ENCODE measurements around the gene FICD. TPM values are rescaled to one million over a fixed set of nuclear protein-coding genes. Genes with fewer than 3 reads are reported as not detected.
A peak's percentile ranks its signal among the peaks of the same experiment; 100 is the strongest.

Gene FICD
- total RNA-seq, 1 donor from 2014 or later = 2.2 TPM

GRCh38 chr12:108502922-108503321, 12.2 kb upstream of the FICD start:
- DNase-seq = no peak

DNA sequence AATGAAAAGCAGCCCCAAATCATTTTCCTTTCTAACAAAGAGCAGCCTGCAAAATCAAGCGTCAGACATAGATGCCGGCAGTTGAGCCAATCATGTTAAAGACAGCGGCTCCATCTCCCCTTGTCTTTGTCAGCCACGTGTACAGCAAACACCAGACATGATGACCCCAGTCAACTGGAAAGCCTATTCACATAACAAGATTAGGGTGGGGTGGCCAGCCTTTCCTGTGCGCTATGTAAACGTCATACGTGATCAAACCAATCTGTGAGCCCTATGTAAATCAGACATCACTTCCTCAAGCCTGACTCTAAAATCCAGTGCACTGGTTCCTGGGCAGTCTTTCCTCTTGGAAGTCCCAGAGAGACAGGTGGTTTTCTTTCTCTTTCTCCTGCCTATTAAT, 9.9 kb upstream of the FICD start:
- DNase-seq = no peak

DNA sequence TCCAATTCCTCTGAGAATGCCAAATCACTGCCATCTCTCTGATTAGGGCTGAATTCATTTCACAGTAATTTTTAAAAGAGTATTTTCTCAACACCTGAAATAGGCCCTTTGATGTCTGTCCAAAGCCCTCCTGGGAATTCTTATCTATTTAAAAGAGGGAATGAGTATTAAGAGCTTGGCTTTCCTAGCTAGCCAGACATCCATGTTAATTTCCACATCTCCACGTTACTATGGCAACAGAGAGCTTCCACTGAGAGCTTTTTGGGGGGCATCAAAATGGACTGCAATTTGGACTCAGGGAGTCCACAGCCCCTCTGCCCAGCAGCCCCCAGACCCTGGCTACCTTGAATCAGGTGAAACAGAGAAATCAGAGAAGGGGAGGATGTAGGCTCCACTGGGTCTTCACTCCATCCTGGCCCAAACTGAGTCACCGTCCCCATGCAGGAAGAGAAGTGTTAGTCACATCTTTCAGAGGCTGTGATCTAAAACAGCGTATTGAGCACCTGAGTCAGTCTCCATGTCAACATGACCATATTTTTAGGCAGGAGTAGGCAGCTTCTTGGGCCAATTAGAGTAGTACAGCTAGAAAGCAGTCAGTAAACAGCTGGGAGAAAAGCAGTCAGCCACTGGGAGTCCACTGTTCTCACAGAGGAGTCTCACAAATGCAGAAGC, 7.0 kb upstream of the FICD start:
- DNase-seq = no peak

- DNase-seq = no peak
Observed at GRCh38 chr12:108509806-108510205, 5.3 kb upstream of the FICD start.

- no peak for DNase-seq
Observed at GRCh38 chr12:108510836-108511235, 4.2 kb upstream of the FICD start.

DNA sequence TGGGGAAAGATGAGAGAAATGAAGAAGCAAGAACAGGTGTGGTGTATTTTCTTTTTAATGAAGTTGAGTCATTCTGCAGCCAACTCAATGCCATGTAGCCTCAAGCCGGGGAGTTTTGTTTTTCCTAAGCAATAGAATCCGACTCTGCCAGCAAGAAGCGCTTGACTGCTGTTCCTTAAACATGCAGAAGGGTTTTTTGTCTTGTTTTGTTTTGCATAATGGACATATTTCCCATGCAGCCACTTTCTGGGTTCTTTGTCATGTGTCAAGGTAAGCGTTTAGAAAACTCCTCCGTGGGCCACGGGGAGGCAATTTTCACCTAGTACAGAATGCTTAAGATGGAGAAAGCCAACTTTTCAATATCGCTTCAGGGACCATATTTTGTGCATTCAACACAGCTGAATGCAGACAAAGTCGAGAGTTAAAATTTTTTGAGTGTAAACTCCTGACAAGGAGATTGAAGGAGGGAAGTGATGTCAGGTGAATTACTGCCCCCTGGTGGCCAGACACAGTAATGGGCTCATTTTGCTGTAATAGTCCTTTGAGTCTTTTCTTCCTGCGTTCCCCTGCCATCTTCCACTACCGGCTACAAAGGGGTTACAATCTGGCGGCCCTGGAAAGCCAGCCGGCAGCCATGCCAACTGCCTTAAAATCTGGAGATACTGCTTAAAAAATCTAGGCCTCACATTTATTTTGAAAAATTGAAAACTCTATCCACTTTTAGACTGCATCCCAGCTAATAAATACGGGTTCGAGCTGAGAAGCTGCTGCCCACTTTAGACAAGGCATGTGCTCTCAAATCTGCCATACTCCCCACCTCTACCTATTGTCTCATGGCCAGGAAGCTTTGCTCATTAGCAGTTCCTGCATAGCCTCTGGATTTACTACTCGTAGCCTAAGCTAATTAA, 3.2 kb upstream of the FICD start:
- peak; percentile 74 for DNase-seq

GRCh38 chr12:108514468-108514972, 557 bp upstream of the FICD start:
- DNase-seq = no peak

DNA sequence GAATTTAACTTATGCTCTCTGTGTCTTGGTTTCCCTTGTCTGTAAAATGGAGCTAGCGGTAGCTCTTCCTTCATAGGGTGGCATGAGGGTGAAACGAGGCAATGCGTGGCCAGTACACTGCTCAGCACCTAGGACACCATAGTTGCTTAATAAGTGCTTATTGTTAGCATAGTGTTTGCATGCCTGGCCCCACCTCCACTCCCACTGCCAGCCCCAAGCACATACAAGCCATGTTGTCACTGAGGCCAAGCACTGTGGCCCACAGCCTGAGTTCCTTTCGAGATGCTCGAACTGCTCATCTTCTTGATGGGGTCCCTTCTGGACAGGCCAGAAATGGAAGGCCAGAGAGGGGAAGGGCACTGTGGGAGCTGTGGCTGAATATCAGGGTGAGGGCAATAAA, 839 bp downstream of the FICD start:
- no peak for DNase-seq

GRCh38 chr12:108516511-108517275, 1.6 kb downstream of the FICD start:
- DNase-seq = no peak

DNA sequence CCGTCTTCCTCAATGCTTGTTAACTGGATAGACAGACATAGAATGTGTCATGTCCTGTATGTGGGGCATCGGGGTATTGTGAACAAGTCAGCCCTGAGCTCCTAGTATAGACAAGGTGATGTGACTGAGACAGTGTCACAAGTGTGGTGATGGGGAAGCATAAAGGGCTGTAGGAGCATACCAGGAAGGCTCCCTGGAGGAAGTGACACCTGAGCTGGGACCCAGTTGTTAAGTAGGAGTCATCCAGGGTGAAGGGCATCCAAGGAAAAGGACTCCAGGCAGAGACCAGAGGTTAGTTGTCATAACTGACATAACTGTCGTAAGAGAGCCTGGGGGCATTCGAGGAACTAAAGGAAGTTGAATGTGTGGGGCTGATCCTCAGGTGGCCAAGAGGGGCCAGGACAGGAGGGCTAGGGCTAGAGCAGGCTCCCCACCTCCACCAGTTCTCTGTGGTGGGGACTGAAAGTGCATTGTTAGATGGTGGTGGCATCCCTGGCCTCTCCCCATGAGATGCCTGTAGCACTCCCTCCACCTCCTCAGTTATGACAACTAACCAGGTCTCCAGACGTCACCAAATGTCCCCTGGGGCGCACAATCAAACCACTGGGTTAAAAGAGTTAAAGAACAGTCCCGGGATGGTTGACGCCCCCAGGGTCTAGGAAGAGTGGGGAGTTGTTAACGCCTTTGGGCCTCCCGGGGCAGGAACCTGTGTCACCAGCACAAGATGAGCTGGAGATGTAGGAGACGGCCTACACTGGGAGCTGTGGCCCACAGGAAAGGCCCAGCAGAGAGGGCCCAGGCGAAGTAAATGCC, 2.4 kb downstream of the FICD start:
- no peak for DNase-seq

- no peak for DNase-seq
Observed at GRCh38 chr12:108518101-108518715, 3.1 kb downstream of the FICD start.

DNA sequence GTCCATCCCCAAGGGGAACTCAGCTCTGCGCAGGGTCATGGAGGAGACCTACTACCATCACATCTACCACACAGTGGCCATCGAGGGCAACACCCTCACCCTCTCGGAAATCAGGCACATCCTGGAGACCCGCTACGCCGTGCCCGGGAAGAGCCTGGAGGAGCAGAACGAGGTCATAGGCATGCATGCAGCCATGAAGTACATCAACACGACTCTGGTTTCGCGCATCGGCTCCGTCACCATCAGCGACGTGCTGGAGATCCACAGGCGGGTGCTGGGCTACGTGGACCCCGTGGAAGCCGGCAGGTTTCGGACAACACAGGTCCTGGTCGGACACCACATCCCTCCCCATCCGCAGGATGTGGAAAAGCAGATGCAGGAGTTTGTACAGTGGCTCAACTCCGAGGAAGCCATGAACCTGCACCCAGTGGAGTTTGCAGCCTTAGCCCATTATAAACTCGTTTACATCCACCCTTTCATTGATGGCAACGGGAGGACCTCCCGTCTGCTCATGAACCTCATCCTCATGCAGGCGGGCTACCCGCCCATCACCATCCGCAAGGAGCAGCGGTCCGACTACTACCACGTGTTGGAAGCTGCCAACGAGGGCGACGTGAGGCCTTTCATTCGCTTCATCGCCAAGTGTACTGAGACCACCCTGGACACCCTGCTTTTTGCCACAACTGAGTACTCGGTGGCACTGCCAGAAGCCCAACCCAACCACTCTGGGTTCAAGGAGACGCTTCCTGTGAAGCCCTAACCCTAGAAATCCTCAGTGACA, 3.8 kb downstream of the FICD start:
- DNase-seq = no peak

DNA sequence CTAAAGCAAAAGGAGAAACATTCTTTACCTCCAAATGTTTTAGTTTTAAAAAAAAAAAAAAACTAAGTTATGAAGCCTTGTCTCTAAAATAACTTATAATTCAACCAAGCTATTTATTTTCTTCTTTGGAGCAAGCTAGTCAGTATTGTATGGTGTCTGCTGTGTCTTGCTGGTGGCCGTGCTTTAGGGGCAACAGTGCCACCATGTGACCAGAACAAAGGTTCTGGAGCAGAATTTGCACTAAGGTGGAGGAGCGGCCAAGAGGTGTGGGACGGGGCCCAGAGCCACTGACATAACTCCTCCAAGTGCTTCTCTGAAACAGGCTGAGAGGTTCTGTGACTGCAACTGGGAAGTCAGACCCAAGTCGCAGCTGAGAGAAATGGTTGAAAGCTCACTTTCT, 4.5 kb downstream of the FICD start:
- DNase-seq = no peak

GRCh38 chr12:108523365-108523764, 8.3 kb downstream of the FICD start:
- no peak for DNase-seq

DNA sequence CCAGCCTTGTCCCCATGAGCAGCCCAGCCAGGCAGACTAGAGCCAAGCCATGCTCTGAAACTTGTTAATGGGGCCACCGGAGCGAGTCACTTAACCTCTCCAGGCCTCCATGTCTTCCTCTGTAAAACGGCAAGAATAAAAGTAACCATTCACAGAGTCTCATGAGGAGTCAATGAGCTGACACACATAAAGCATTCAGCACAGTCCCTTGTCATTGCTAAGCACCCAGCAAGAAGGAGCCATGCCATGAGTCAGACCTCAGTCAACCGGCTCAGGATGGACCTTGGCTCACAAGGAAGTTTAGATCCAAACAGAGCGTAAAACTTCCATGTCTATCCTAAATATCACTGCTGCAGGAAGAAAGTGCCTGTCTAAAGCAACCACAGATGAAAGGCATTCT, 10.6 kb downstream of the FICD start:
- no peak for DNase-seq

GRCh38 chr12:108526482-108527165, 11.5 kb downstream of the FICD start:
- no peak for DNase-seq

DNA sequence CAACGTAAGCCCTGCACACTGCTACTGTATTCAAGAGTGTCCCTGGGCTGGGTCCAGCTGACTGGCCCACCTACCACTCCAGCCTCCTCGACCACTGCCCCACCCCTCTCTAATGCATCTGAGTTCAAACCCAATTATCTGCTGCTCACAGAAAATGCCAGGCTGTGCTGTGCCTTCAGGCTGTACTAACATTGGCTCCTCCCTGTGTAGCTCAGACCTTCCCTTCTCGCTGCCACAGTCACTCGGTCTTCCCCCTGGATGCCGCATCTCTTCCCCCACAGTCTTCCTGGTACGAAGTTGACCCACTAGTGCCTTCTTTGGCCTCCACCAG, 12.1 kb downstream of the FICD start:
- DNase-seq = no peak

DNA sequence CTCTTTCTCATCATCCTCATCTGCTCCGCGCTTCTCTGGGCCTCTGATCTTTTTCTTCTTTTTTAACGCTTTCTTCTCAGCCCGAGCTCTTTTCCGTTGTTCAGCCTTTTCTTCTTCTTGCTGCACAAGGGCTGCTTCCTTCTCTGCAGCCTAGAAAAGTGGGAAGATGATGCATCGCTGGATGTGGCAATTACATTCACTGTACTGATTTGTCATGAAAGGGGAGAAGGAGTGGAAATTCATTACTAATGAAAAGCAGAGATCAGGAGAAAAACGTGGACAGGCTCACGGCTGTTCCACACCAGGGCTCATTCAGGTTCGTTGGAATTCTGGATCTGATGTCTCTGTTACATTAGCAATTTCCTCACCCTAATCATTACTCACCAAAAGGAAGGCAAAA, 15.1 kb downstream of the FICD start:
- DNase-seq = no peak

DNA sequence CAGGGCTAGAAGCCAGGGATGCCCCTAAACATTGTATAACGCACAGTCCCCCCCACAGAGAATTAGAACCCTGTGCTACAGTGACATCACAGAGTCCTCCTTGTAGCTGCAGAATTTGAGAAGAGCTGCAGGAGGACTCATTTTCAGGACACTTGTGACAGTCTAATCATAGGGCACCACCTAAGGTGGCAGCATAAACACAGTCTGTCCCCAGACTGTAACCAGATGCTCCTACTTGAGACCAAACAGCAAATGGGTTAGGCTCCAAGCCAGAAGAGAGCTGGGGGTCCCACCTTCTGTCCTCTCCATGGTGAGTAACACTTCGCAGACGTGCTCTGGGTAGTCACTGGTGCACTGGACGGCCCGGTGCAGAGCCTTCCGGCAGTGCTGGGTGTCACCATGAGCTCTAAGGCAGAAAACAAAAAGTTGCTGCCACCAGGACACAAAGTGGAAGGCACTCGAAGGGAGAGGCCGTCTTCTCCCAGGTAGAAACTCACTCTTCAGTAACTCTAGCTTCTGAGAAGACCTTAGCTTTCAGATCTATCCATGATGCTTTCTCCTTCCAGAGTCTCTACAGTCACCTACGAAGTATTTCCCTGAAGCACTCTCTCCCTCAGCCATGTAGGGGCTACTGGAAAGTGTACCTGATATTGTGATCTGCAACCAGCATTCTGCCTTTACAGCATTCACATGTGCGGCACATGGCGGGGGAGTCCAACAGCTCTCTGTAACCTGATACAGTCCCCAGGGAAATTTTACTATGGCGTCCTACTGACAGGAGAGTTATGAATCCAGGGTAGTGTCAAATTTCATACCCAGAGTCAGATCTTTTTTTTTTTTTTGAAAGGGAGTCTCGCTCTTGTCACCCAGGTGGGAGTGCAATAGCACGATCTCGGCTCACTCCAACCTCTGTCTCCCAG, 17.1 kb downstream of the FICD start:
- no peak for DNase-seq
